Panc1 (cell line): ENCODE results near the gene KANSL3. TPM values are rescaled to one million over a fixed set of nuclear protein-coding genes. Genes with fewer than 3 reads are reported as not detected.
A peak's percentile ranks its signal among the peaks of the same experiment; 100 is the strongest.

Experiments used
- ATAC-seq: fragments of 200-7000 bp; cut with Tn5 transposase; 2 replicates; pipeline ENCODE4 v1.9.1; 2020; ENCODE audit warnings: mild to moderate bottlenecking, moderate library complexity
- BruUV-seq: library from RNA; stranded (reverse); fragments of 400-500 nt; replicated peaks from 2 replicates; lab custom pipeline; 2021; lab: Mats Ljungman, UMichigan
- CTCF ChIA-PET: fragments of 300-600 bp; sonication (Branson Sonifier 250); formaldehyde crosslinking; loops from one replicate; lab custom pipeline; 2022; ENCODE audit warnings: antibody characterized with exemption; lab: Charles Lee
- POLR2A ChIA-PET: fragments of 300-600 bp; sonication (Branson Sonifier 250); formaldehyde crosslinking; loops from one replicate; lab custom pipeline; 2022; ENCODE audit warnings: antibody characterized with exemption; lab: Charles Lee
- DNase-seq: peaks from one replicate; pipeline ENCODE4 v3.0.0-alpha.2; 2010; ENCODE audit warnings: low read depth, low spot score
- H3K27ac ChIP-seq: 2 replicates; pipeline ENCODE4 v1.5.1; 2011; ENCODE audit warnings: mild to moderate bottlenecking, low read length, inconsistent platforms
- H3K27me3 ChIP-seq: fragments of 200-500 bp; sonication (Bioruptor generic); 2 replicates; pipeline ENCODE4 v1.6.0; 2014; ENCODE audit warnings: low read length, inconsistent platforms; ENCODE audit not compliant: control insufficient read depth, insufficient read depth
- H3K36me3 ChIP-seq: fragments of 200-500 bp; sonication (Bioruptor generic); 2 replicates; pipeline ENCODE4 v1.5.1; 2014; ENCODE audit warnings: inconsistent platforms, mild to moderate bottlenecking, low read length, moderate library complexity; ENCODE audit not compliant: control insufficient read depth, insufficient read depth
- H3K4me1 ChIP-seq: 2 replicates; pipeline ENCODE4 v1.5.1; 2011; ENCODE audit warnings: inconsistent platforms, mild to moderate bottlenecking, low read length, moderate library complexity; ENCODE audit not compliant: control insufficient read depth, insufficient read depth
- H3K4me3 ChIP-seq, 2 experiments: 2 replicates each; pipeline ENCODE4 v1.5.1; 2011 to 2012; ENCODE audit warnings: low read depth in 2 of 2, low read length in 2 of 2, mild to moderate bottlenecking in 2 of 2, inconsistent platforms in 1 of 2, moderate library complexity in 1 of 2
- H3K9me3 ChIP-seq: fragments of 200-500 bp; sonication (Bioruptor generic); 2 replicates; pipeline ENCODE4 v1.5.1; 2014; ENCODE audit warnings: low read depth, mild to moderate bottlenecking, inconsistent platforms, low read length, moderate library complexity; ENCODE audit not compliant: control insufficient read depth, insufficient read depth
- CTCF ChIP-seq: fragments of 450-650 bp; IDR thresholded peaks from 2 replicates; pipeline ENCODE4 v1.5.1; 2017; ENCODE audit warnings: mild to moderate bottlenecking
- POLR2AphosphoS5 ChIP-seq: IDR thresholded peaks from 2 replicates; pipeline ENCODE4 v1.6.1; 2012; ENCODE audit warnings: mild to moderate bottlenecking, low read depth, low read length, moderate library complexity
- REST ChIP-seq, 2 experiments: IDR thresholded peaks; 2 replicates each; pipeline ENCODE4 v1.6.1; 2011 to 2012; ENCODE audit warnings: low read depth in 2 of 2, control low read depth in 1 of 2, low read length in 1 of 2, mild to moderate bottlenecking in 1 of 2, moderate library complexity in 1 of 2; ENCODE audit not compliant: insufficient read depth in 1 of 2
- SIN3A ChIP-seq: IDR thresholded peaks from 2 replicates; pipeline ENCODE4 v1.6.1; 2012; ENCODE audit warnings: low read depth, mild to moderate bottlenecking, low read length, moderate library complexity, borderline replicate concordance; ENCODE audit not compliant: insufficient read depth
- TCF7L2 ChIP-seq: IDR thresholded peaks from 2 replicates; pipeline ENCODE4 v1.6.1; 2011; ENCODE audit warnings: mild to moderate bottlenecking, low read depth, low read length, inconsistent platforms
- in situ Hi-C: cut with HindIII; loops from 2 replicates; pipeline ENCODE4 v1.10.0; 2016; ENCODE audit warnings: low sequenced_read_pairs, low pct_unique_long_range_greater_than_20kb
- intact Hi-C: fragments of 100-400 bp; cut with micrococcal nuclease; formaldehyde crosslinking; loops from one replicate; pipeline ENCODE4 v1.10.0; 2022; ENCODE audit not compliant: unreplicated experiment
- total RNA-seq: library from RNA; stranded (reverse); gene quantifications from one replicate; pipeline ENCODE4 v1.2.1, GENCODE V29; 2021; ENCODE audit not compliant: unreplicated experiment

Gene KANSL3
- total RNA-seq, 1 experiment from 2014 or later = 50.3 TPM

- ChIA-PET CTCF (no interaction called here), POLR2A (no interaction called here)
- Histone ChIP-seq H3K27me3 (no peaks in the 10 kb centered on the region), H3K4me1 (no peaks in the 10 kb centered on the region), H3K4me3 (no peak overlapping the region), H3K9me3 (no peaks in the 10 kb centered on the region), H3K36me3 (no peaks in the 10 kb centered on the region), H3K27ac (no peak overlapping the region)
- BruUV-seq = no TSS peak
- in situ Hi-C loops (no loop called here), intact Hi-C loops (no loop called here)
- ATAC-seq (peak; percentile 93), DNase-seq (no peak)
- no peak for TF ChIP-seq POLR2AphosphoS5
- TF ChIP-seq REST (IDR thresholded peaks at IDR 0.05; ENCODE audit: insufficient read depth in 1 of 2, low read depth in 2 of 2, low read length in 1 of 2) = no peak
- TF ChIP-seq CTCF = peak; percentile 69
- TF ChIP-seq TCF7L2 = no peak
Measured at GRCh38 chr2:96580771-96581170, 57.3 kb downstream of the KANSL3 start.

- Histone ChIP-seq H3K27me3 (no peaks in the 10 kb centered on the region), H3K27ac (no peak overlapping the region), H3K4me3 (no peak overlapping the region), H3K36me3 (no peaks in the 10 kb centered on the region), H3K9me3 (no peaks in the 10 kb centered on the region), H3K4me1 (no peaks in the 10 kb centered on the region)
- no TSS peak for BruUV-seq
- POLR2A ChIA-PET = no interaction called here
- CTCF ChIA-PET = no interaction called here
- DNase-seq (no peak), ATAC-seq (no peak)
- in situ Hi-C loops = no loop called here
- intact Hi-C loops = no loop called here
- no peak for TF ChIP-seq REST (IDR thresholded peaks at IDR 0.05; ENCODE audit: insufficient read depth in 1 of 2, low read depth in 2 of 2, low read length in 1 of 2)
- no peak for TF ChIP-seq TCF7L2
- TF ChIP-seq SIN3A = no peak
- TF ChIP-seq CTCF = no peak
- no peak for TF ChIP-seq POLR2AphosphoS5
Measured at GRCh38 chr2:96579422-96579821, 58.7 kb downstream of the KANSL3 start.
